D341Med (cell line): ENCODE data around the gene CIAO2B.
"Not testable (repeated sequence)": the region's sequence is repeated elsewhere in the genome, so short reads cannot be mapped to it uniquely, and the experiment has no call there.

Experiments
- DNase-seq: peaks from one replicate; pipeline ENCODE4 v3.0.0; 2012; ENCODE audit warnings: low spot score

Gene CIAO2B

DNA sequence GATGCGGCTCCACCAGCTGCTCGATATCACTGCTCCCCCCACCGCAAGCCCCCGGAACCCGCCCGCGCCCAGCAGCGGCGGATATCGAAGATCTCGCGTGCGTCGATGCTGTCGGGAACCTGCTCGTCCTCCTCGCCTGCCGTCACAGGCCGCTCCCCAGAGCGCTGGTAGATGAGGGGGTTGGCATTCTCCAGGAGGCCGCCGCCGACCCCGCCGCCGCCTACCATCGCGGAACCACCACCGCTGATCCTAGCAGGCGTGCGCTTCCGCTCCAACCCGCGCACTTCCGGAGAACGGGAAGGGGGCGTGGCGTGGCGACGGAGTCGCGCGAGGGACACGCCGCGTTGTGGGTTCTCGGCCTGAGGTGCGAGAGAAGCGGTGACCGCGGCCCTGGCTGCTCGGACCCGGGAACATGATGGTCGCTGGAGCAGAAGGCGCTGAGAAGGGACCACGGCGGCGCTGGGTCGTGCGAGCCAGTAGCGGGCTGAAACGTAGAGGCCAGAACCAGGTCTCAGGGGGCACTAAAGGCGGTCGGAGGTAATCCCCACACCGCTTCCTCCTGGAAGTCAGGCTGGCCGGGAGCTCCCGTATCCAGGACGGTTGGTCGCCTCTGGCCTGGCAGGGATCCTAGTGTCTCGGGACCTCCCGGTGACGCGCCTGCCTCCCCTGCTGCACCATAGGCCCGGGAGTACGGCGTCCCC lies at the start of gene CIAO2B:
Gene CIAO2B, minus strand, starts transcription at position 265 of the 701 bp plus-strand sequence. Its CDS starts 38 bp downstream, at position 227.
- DNase-seq, result peak; percentile 92

DNA sequence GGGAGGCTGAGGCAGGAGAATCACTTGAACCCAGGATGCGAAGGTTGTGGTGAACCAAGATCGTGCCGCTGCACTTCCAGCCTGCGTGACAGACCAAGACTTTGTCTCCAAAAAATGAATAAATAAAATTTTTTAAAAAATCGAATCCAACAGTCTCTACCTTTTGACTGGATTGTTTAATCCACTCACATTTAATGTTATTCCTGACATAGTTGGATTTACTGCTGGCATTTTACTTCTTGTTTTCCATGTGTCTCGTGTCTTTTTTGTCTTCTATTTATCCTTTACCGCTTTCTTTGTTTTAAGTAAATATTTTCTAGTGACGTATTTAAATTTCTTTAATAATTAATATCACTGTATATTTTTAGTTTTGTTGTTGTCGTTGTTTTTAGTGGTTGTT lies 48.8 kb upstream of the CIAO2B start:
- DNase-seq, result no peak

DNA sequence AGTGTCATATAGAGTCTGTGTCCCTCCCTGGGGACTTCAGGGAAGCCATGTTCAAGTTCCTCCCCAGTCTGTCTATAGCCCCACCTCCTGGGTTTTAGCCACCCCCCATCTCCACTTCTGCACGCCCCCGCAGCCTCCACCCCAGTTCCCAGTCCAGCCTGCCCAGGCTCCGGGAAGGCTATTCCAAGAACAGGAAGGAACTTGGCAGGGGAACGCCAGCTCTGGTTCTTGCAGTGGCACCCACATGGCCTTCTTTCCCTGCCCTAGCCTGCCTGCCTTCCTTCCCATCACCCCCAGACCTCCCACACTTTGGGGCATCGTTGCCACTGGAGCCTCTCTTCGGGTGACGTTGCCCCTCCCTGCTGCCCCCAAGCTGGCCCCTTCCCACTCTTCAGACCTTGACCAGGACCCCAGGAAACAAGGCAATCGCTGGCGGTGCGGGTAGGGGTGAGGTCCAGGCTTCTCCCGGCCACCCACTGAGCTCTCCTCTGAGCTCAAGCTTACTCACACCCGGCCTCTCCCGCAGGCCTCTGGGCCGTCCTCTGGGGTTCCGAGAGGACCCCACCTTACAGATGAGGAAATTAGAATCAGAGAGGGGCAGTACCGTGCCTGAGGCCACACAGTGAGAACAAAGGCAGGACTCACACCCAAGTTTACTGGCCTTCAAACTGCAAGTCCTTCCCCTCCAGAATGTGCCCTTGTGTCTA lies 45.0 kb upstream of the CIAO2B start:
- no peak for DNase-seq

DNA sequence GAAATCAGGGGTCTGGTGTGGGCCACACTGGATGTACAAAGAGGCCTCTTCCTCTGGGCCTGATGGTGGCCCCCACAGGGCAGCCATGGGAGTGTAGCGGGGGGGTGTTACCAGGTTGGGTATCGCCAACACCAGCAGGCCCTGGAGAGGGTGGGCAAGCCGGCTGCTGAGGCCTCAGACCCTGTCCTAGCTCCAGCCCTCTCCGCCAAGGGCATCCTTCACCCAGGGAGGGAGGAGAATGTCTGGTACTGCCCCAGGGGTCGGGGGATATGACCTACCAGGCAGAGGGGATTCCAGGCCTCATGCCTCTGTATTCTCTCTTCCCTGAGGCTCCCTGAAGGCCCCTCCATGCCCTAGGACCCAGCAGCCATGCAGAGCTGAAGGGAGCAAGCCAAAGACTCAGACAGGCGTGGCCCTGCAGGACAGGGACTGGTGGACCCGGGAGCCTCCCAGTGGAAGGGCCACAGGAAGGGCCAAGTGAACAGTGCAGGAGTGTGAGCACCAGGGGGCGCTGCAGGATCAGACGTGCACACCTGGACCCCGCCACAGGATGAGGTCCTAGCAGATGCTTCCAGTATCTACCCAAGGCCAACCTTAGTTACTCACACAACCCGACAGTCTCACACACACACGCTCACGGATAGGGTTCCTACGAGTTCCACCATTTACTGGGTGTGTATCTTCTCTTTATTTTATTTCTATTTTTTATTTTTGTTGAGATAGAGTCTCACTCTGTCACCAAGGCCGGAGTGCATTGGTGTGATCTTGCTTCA lies 43.3 kb upstream of the CIAO2B start:
- DNase-seq, result peak; percentile 88

DNA sequence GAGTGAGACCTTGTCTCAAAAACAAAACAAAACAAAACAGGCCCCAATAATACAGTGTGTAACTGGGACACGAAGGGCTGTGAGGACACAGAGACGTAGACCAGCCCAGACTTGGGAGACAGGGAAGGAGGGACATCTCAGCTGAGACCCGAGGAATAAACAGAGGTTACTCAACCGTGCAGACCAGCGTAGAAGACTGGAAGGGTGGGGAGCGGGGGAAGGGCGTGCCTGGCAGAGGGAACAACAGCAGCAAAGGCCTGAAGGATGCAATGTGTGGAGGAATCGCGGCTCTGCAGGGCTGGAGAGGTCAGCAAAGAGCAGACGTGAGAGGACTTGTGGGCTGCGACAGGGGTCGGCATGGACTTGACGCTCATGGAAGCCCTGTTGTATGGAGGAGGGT lies 42.5 kb upstream of the CIAO2B start:
- DNase-seq, result no peak

GRCh38 chr16:66975302-66975893 lies 41.2 kb upstream of the CIAO2B start:
- DNase-seq, result no peak

DNA sequence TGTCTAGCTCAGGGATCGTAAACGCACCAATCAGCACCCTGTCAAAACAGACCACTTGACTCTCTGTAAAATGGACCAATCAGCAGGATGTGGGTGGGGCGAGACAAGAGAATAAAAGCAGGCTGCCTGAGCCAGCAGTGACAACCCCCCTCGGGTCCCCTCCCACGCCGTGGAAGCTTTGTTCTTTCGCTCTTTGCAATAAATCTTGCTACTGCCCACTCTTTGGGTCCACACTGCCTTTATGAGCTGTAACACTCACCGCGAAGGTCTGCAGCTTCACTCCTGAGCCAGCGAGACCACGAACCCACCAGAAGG lies 40.7 kb upstream of the CIAO2B start:
- not testable (repeated sequence) for DNase-seq

DNA sequence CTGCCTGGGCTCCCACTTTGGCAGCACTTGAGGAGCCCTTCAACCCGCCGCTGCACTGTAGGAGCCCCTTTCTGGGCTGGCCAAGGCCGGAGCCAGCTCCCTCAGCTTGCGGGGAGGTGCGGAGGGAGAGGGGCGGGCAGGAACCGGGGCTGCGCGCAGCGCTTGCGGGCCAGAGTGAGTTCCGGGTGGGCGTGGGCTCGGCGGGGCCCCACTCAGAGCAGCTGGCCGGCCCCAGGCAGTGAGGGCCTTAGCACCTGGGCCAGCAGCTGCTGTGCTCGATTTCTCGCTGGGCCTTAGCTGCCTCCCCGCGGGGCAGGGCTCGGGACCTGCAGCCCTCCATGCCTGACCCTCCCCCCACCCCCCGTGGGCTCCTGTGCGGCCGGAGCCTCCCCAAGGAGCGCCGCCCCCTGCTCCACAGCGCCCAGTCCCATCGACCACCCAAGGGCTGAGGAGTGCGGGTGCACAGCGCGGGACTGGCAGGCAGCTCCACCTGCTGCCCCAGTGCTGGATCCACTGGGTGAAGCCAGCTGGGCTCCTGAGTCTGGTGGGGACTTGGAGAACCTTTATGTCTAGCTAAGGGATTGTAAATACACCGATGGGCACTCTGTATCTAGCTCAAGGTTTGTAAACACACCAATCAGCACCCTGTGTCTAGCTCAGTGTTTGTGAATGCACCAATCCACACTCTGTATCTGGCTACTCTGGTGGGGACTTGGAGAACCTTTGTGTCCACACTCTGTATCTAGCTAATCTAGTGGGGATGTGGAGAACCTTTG lies 40.1 kb upstream of the CIAO2B start:
- DNase-seq, result not testable (repeated sequence)

GRCh38 chr16:66973716-66974115 lies 39.5 kb upstream of the CIAO2B start:
- no peak for DNase-seq

- DNase-seq, result no peak
Measured at GRCh38 chr16:66972983-66973382, 38.8 kb upstream of the CIAO2B start.

- DNase-seq, result no peak
Measured at GRCh38 chr16:66970775-66971720, 36.8 kb upstream of the CIAO2B start.

DNA sequence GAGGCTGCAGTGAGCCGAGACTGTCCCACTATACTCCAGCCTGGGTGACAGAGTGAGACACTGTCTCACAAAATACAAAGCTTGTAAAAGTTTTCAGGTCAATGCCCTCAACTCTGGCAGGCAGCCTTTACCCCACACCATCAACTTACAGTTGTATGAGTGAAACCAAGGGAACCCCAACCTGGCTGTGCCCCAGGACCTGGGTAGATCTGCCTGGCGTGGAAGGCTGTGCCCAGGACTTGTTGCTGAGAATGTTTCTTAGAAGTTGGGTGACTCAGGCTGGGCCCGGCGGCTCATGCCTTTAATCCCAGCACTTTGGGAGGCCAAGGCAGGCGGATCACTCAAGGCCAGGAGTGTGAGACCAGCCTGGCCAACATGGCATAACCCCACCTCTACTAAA lies 34.6 kb upstream of the CIAO2B start:
- no peak for DNase-seq

- DNase-seq, result no peak
Measured at GRCh38 chr16:66964049-66964448, 29.8 kb upstream of the CIAO2B start.

DNA sequence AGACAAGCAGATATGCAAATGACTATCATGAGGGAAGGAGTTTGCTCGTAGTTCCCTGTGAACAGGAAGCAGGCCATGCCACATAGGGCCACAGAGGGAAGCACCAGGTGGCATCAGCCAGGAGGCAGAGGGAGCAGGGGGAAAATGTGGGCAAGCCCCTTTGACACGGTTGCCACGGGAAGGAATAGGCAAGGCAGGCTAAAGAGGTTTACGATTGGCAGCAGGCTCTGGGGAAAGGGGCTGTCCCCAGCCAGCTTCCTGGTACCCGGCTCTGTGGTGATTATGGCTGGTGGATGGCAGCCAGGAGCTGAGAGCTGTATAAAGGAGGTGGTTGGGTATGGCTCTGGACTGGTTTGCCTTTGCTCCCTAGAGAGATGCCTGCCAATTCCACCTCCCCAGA lies 27.7 kb upstream of the CIAO2B start:
- DNase-seq, result peak; percentile 76

GRCh38 chr16:66961065-66961744 lies 27.0 kb upstream of the CIAO2B start, which contains the start of gene CES3:
TSS of gene CES3 (plus strand) at chr16:66961266. CDS start at chr16:66961308, 42 bp downstream.
- DNase-seq, result peak; percentile 86

DNA sequence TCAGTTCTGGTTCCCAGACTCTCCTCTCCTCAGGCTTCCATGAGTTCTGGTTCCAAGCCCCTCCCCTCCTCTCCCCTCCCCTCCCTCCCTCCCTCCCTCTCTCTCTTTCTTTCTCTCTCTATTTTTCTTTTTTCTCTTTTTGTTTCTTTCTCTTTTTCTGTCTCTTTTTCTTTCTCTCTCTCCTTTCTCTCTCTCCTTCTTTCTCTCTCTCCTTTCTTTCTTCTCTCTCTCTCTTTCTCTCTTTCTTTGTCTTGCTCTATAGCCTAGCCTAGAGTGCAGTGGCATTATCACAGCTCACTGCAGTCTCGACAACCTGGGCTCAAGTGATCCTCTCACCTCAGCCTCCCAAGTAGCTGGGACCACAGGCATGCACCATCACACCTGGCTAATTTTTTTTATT lies 26.1 kb upstream of the CIAO2B start:
- no peak for DNase-seq

DNA sequence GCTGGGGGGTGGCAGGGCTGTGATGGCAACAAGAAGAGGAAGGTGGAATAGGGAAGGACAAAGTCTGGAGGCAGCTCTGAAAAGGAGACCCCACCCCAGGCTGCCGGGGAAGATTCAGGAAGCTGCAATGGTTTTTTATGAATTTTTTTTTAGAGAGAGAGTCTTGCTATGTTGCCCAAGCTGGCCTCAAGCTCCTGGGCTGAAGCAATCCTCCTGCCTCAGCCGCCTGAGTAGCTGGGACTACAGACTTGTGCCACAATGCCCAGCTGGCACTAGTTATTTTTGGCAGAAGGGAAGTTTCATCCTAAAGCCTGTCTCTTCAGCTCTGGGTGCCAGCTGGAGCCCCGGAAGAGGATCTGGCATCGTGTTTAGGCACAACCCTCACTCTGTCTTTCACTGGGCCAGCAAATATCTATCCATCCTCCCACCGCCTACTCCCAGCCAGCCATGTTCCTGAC lies 25.5 kb upstream of the CIAO2B start:
- DNase-seq, result no peak

DNA sequence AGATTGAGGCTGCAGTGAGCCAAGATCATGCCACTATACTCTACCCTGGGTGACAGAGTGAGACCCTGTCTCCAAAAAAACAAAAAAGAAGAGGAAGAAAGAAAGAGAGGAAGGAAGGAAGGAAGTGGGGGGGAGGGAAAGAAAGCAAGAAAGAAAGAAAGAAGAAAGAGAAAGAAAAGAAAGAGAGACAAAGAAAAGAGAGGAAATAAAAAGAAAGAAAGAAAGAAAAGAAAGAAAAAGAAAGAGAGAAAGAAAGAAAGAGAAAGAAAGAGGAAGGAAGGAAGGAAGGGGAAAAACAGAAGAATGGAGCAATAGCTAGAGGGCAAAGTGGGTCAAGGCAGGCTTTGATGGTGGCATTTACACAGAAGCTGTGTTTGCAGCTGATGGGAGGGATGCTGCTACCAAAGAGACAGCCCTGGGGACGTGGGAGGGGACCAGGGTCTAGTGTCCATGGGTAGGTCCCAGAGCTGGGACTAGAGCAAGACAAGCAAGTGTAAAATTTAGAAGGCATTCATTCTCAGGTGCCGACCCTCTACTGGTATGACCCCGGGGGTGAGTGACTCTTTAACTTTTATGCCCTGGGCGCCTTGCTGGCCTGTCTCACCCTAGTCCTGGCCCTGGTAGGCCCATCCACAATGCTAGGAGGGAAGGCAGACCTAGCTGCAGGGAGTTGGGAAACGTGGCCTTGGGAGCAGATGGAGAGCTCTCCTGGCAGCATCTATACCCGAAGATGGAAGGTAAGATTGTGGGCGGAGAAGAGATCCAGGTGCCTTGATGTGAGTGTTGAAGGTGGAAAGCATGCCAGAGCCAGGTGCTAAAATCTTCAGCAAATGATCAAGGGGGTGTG lies 24.9 kb upstream of the CIAO2B start:
- DNase-seq, result no peak

GRCh38 chr16:66956154-66956457 lies 21.9 kb upstream of the CIAO2B start:
- DNase-seq, result not testable (repeated sequence)
